Mesodermal cell (in vitro differentiated cells): Measurements from ENCODE around the gene DALRD3. TPM values are rescaled to one million over a fixed set of nuclear protein-coding genes. Genes with fewer than 3 reads are reported as not detected.

Source experiments
- H3K27ac ChIP-seq: 2 replicates; pipeline ENCODE4 v1.7.0; 2013; ENCODE audit warnings: mild to moderate bottlenecking, low read depth, low read length, moderate library complexity; ENCODE audit not compliant: severe bottlenecking
- H3K36me3 ChIP-seq: 2 replicates; pipeline ENCODE4 v1.7.1; 2013; ENCODE audit warnings: mild to moderate bottlenecking, low read length, moderate library complexity; ENCODE audit not compliant: control insufficient read depth, insufficient read depth
- H3K4me1 ChIP-seq: one replicate; pipeline ENCODE4 v1.7.1; 2013; ENCODE audit warnings: mild to moderate bottlenecking, low read length; ENCODE audit not compliant: insufficient read depth, control insufficient read depth, poor library complexity, severe bottlenecking
- H3K4me3 ChIP-seq: 2 replicates; pipeline ENCODE4 v1.7.0; 2013; ENCODE audit warnings: low read length, control low read depth, mild to moderate bottlenecking; ENCODE audit not compliant: insufficient read depth, poor library complexity, severe bottlenecking; ENCODE audit errors: extremely low read depth
- H3K9me3 ChIP-seq: 2 replicates; pipeline ENCODE4 v1.7.1; 2013; ENCODE audit warnings: mild to moderate bottlenecking, low read length, moderate library complexity; ENCODE audit not compliant: control insufficient read depth
- WGBS, 2 experiments: methylation state at CpG; one replicate each; pipeline ENCODE4 v1.1.5; 2013; ENCODE audit warnings: missing lambda C conversion rate in 2 of 2; ENCODE audit not compliant: insufficient coverage in 2 of 2; 5-methylcytosine and 5-hydroxymethylcytosine counted together
- polyA plus RNA-seq, 2 experiments: library from polyadenylated mRNA; stranded (reverse); fragments of 50-300 nt; gene quantifications; one replicate each; pipeline ENCODE4 v1.2.3, GENCODE V29; 2013

Gene DALRD3
- polyA plus RNA-seq (2013, experiment 1 of 2): 50.2 TPM
- 40.7 TPM for polyA plus RNA-seq (2013, experiment 2 of 2)

- Histone ChIP-seq H3K9me3 (no peaks in the 10 kb centered on the region), H3K4me3 (peak within 1 kb of the TSS; percentile 76), H3K36me3 (peaks cover 46% of the 10 kb centered on the region), H3K4me1 (peaks cover 10% of the 10 kb centered on the region), H3K27ac (peak within 1 kb of the TSS; percentile 6)
- 1% methylated on average over 79 to 82 of the region's 85 CpGs for WGBS, 2 experiments
These were observed at the start of gene DALRD3 for GRCh38 chr3:49017971-49018706. DALRD3 (minus strand) TSS chr3:49018580; CDS start chr3:49018564, 16 bp downstream.

GRCh38 chr3:49058011-49058410 lies 39.6 kb upstream of the DALRD3 start:
- WGBS, 2 experiments: 86 to 98% methylated on average over 7 of the region's 7 CpGs
- H3K4me3 ChIP-seq: no peak overlapping the region
- no peak overlapping the region for H3K27ac ChIP-seq
- H3K36me3 ChIP-seq: peaks cover 83% of the 10 kb centered on the region
- no peaks in the 10 kb centered on the region for H3K9me3 ChIP-seq
- no peaks in the 10 kb centered on the region for H3K4me1 ChIP-seq

GRCh38 chr3:49057268-49057667 lies 38.9 kb upstream of the DALRD3 start:
- Histone ChIP-seq H3K4me3 (no peak overlapping the region), H3K9me3 (no peaks in the 10 kb centered on the region), H3K4me1 (no peaks in the 10 kb centered on the region), H3K27ac (no peak overlapping the region), H3K36me3 (peaks cover 86% of the 10 kb centered on the region)
- WGBS, 2 experiments: 95 to 100% methylated on average over 10 of the region's 10 CpGs

GRCh38 chr3:49054344-49054862 lies 36.0 kb upstream of the DALRD3 start:
- peaks cover 84% of the 10 kb centered on the region for H3K36me3 ChIP-seq
- WGBS, 2 experiments: no CpG with 5 or more reads among the region's 2 CpGs

GRCh38 chr3:49053543-49053942 lies 35.2 kb upstream of the DALRD3 start:
- H3K4me3 ChIP-seq: no peak overlapping the region
- H3K36me3 ChIP-seq: peaks cover 90% of the 10 kb centered on the region
- H3K4me1 ChIP-seq: no peaks in the 10 kb centered on the region
- no peak overlapping the region for H3K27ac ChIP-seq
- H3K9me3 ChIP-seq: no peaks in the 10 kb centered on the region
- 100% methylated on average over 1 of the region's 1 CpG; no CpG with 5 or more reads in 1 of the 2 experiments for WGBS, 2 experiments

More at GRCh38 chr3:49054344-49054862, 36.0 kb upstream of the DALRD3 start:
- Histone ChIP-seq H3K27ac (no peak overlapping the region), H3K4me3 (no peak overlapping the region), H3K4me1 (no peaks in the 10 kb centered on the region), H3K9me3 (no peaks in the 10 kb centered on the region)

- no peak overlapping the region for H3K4me3 ChIP-seq
- H3K36me3 ChIP-seq: peaks cover 94% of the 10 kb centered on the region
- WGBS, 2 experiments: 93 to 94% methylated on average over 2 to 3 of the region's 3 CpGs
- no peaks in the 10 kb centered on the region for H3K4me1 ChIP-seq
- H3K27ac ChIP-seq: no peak overlapping the region
- no peaks in the 10 kb centered on the region for H3K9me3 ChIP-seq
These were observed 16.9 kb upstream of the DALRD3 start for GRCh38 chr3:49035281-49035680.

- WGBS, 2 experiments: 90 to 94% methylated on average over 2 of the region's 2 CpGs
- no peaks in the 10 kb centered on the region for H3K4me1 ChIP-seq
- H3K4me3 ChIP-seq: no peak overlapping the region
- H3K27ac ChIP-seq: no peak overlapping the region
- no peaks in the 10 kb centered on the region for H3K9me3 ChIP-seq
- H3K36me3 ChIP-seq: peaks cover 94% of the 10 kb centered on the region
These were observed 16.3 kb upstream of the DALRD3 start for GRCh38 chr3:49034650-49035049.

- Histone ChIP-seq H3K4me1 (no peaks in the 10 kb centered on the region), H3K27ac (no peak overlapping the region), H3K9me3 (no peaks in the 10 kb centered on the region), H3K4me3 (no peak overlapping the region), H3K36me3 (peaks cover 85% of the 10 kb centered on the region)
- 88 to 93% methylated on average over 5 of the region's 6 CpGs for WGBS, 2 experiments
These were observed 14.4 kb upstream of the DALRD3 start for GRCh38 chr3:49032646-49033304.

- Histone ChIP-seq H3K27ac (no peak overlapping the region), H3K4me1 (no peaks in the 10 kb centered on the region), H3K9me3 (no peaks in the 10 kb centered on the region), H3K4me3 (no peak overlapping the region), H3K36me3 (peaks cover 87% of the 10 kb centered on the region)
- 96 to 100% methylated on average over 3 to 4 of the region's 6 CpGs for WGBS, 2 experiments
These were observed 11.9 kb upstream of the DALRD3 start for GRCh38 chr3:49030321-49030720.

- Histone ChIP-seq H3K36me3 (peaks cover 87% of the 10 kb centered on the region), H3K9me3 (no peaks in the 10 kb centered on the region), H3K27ac (peak overlapping the region; percentile 55), H3K4me1 (no peaks in the 10 kb centered on the region), H3K4me3 (no peak overlapping the region)
- WGBS, 2 experiments: 0 to 7% methylated on average over 2 of the region's 7 CpGs
These were observed 11.1 kb upstream of the DALRD3 start for GRCh38 chr3:49029563-49029884.
